PC-9 (cell line): ENCODE measurements around the gene OR2D2. TPM values are rescaled to one million over a fixed set of nuclear protein-coding genes. Genes with fewer than 3 reads are reported as not detected.

ENCODE experiments used
- BruUV-seq: library from RNA; stranded (reverse); fragments of 400-500 nt; replicated peaks from 2 replicates; lab custom pipeline; 2021; lab: Mats Ljungman, UMichigan
- CTCF ChIA-PET: fragments of 300-600 bp; sonication (Branson Sonifier 250); formaldehyde crosslinking; loops from one replicate; lab custom pipeline; 2022; ENCODE audit warnings: antibody characterized with exemption; lab: Charles Lee
- POLR2A ChIA-PET: fragments of 300-600 bp; sonication (Branson Sonifier 250); formaldehyde crosslinking; loops from one replicate; lab custom pipeline; 2022; ENCODE audit warnings: antibody characterized with exemption; ENCODE audit not compliant: unreplicated experiment; lab: Charles Lee
- DNase-seq, 2 experiments: peaks; one replicate each; pipeline versions ENCODE4 v3.0.0 to v3.0.0-alpha.2; 2015 to 2022; ENCODE audit warnings: mixed read lengths in 1 of 2
- H2AFZ ChIP-seq: fragments of 200-600 bp; sonication (generic); 2 replicates; pipeline ENCODE4 v1.8.1; 2017; ENCODE audit warnings: antibody characterized with exemption
- H3F3A ChIP-seq: fragments of 200-600 bp; sonication (generic); 2 replicates; pipeline ENCODE4 v1.8.1; 2017; ENCODE audit warnings: antibody characterized with exemption, mild to moderate bottlenecking, low read depth; ENCODE audit not compliant: insufficient read depth
- H3K27ac ChIP-seq: fragments of 200-600 bp; sonication (generic); 2 replicates; pipeline ENCODE4 v1.6.1; 2016; ENCODE audit warnings: mixed run types
- H3K27me3 ChIP-seq: fragments of 200-600 bp; sonication (generic); 2 replicates; pipeline ENCODE4 v1.6.1; 2016; ENCODE audit warnings: low read depth, mixed run types; ENCODE audit not compliant: insufficient read depth
- H3K36me3 ChIP-seq: fragments of 200-600 bp; sonication (generic); 2 replicates; pipeline ENCODE4 v1.6.1; 2016; ENCODE audit warnings: low read depth, mixed run types
- H3K4me1 ChIP-seq: fragments of 200-600 bp; sonication (generic); replicated peaks from 2 replicates; pipeline ENCODE4 v1.6.1; 2016; ENCODE audit warnings: mixed run types; ENCODE audit not compliant: insufficient read depth
- H3K4me2 ChIP-seq: fragments of 200-600 bp; sonication (generic); 2 replicates; pipeline ENCODE4 v1.6.1; 2017; ENCODE audit warnings: mixed run types
- H3K4me3 ChIP-seq: fragments of 200-600 bp; sonication (generic); 2 replicates; pipeline ENCODE4 v1.6.1; 2016; ENCODE audit warnings: mixed run types
- H3K79me2 ChIP-seq: fragments of 200-600 bp; sonication (generic); 2 replicates; pipeline ENCODE4 v1.6.1; 2017; ENCODE audit warnings: low read depth, mixed run types
- H3K9me2 ChIP-seq: fragments of 200-600 bp; sonication (generic); 2 replicates; pipeline ENCODE4 v1.8.1; 2017; ENCODE audit warnings: mild to moderate bottlenecking; ENCODE audit not compliant: insufficient read depth
- H3K9me3 ChIP-seq: fragments of 200-600 bp; sonication (generic); 2 replicates; pipeline ENCODE4 v1.8.1; 2016; ENCODE audit warnings: low read depth; ENCODE audit not compliant: insufficient read depth
- H4K20me1 ChIP-seq: fragments of 200-600 bp; sonication (generic); 2 replicates; pipeline ENCODE4 v1.8.1; 2017; ENCODE audit not compliant: insufficient read depth
- CTCF ChIP-seq: fragments of 200-600 bp; sonication (generic); conservative IDR thresholded peaks from 2 replicates; pipeline ENCODE4 v1.6.1; 2017; ENCODE audit warnings: mixed run types, antibody characterized with exemption, mild to moderate bottlenecking, moderate library complexity
- EZH2 ChIP-seq: fragments of 200-600 bp; sonication (generic); IDR thresholded peaks from 2 replicates; pipeline ENCODE4 v1.8.0; 2017; ENCODE audit warnings: antibody characterized with exemption, low read depth
- intact Hi-C: fragments of 100-400 bp; cut with micrococcal nuclease; formaldehyde crosslinking; loops from one replicate; pipeline ENCODE4 v1.10.0; 2022; ENCODE audit not compliant: unreplicated experiment
- total RNA-seq: library from RNA; stranded (reverse); gene quantifications from 2 replicates; pipeline ENCODE4 v1.2.3, GENCODE V29; 2021

The OR2D2 gene
- total RNA-seq, 1 experiment from 2014 or later, result not detected

GRCh38 chr11:6895010-6895409 is 2.7 kb upstream of the OR2D2 start:
- Histone ChIP-seq H3K79me2 (no peaks in the 10 kb centered on the region), H3K9me2 (no peaks in the 10 kb centered on the region), H3K4me1 (no peaks in the 10 kb centered on the region), H3K4me2 (no peak overlapping the region), H2AFZ (no peak overlapping the region), H3K9me3 (no peaks in the 10 kb centered on the region), H3K4me3 (no peak overlapping the region), H4K20me1 (no peaks in the 10 kb centered on the region), H3K36me3 (no peaks in the 10 kb centered on the region), H3F3A (no peaks in the 10 kb centered on the region), H3K27me3 (no peaks in the 10 kb centered on the region), H3K27ac (no peak overlapping the region)
- POLR2A ChIA-PET, result no interaction called here
- DNase-seq, result no peak
- intact Hi-C loops, result no loop called here
- CTCF ChIA-PET, result no interaction called here
- TF ChIP-seq CTCF, result no peak
- TF ChIP-seq EZH2, result no peak
- BruUV-seq, result no TSS peak

- TF ChIP-seq EZH2, result no peak
- no peak for TF ChIP-seq CTCF
- intact Hi-C loops, result no loop called here
- Histone ChIP-seq H3K4me2 (no peak overlapping the region), H3K27ac (no peak overlapping the region), H4K20me1 (no peaks in the 10 kb centered on the region), H2AFZ (no peak overlapping the region), H3K4me1 (no peaks in the 10 kb centered on the region), H3K9me3 (no peaks in the 10 kb centered on the region), H3K4me3 (no peak overlapping the region), H3K9me2 (no peaks in the 10 kb centered on the region), H3F3A (no peaks in the 10 kb centered on the region), H3K27me3 (no peaks in the 10 kb centered on the region), H3K36me3 (no peaks in the 10 kb centered on the region), H3K79me2 (no peaks in the 10 kb centered on the region)
- CTCF ChIA-PET, result no interaction called here
- no peak for DNase-seq
- BruUV-seq, result no TSS peak
- POLR2A ChIA-PET, result no interaction called here
Measured at GRCh38 chr11:6894097-6894496, 1.8 kb upstream of the OR2D2 start.

- Histone ChIP-seq H3K9me2 (no peaks in the 10 kb centered on the region), H2AFZ (no peak overlapping the region), H3K79me2 (no peaks in the 10 kb centered on the region), H3K9me3 (no peaks in the 10 kb centered on the region), H3K36me3 (no peaks in the 10 kb centered on the region), H3F3A (no peaks in the 10 kb centered on the region), H3K4me1 (no peaks in the 10 kb centered on the region), H3K4me2 (no peak overlapping the region), H4K20me1 (no peaks in the 10 kb centered on the region), H3K4me3 (no peak overlapping the region), H3K27ac (no peak overlapping the region), H3K27me3 (no peaks in the 10 kb centered on the region)
- ChIA-PET POLR2A (no interaction called here), CTCF (no interaction called here)
- no peak for TF ChIP-seq CTCF
- TF ChIP-seq EZH2, result no peak
- no TSS peak for BruUV-seq
- intact Hi-C loops, result no loop called here
- no peak for DNase-seq
Measured at GRCh38 chr11:6889835-6890234, 2.5 kb downstream of the OR2D2 start.
